Stimulated activated CD4-positive, alpha-beta T cell treated with anti-CD3 and anti-CD28 coated beads, Interleukin-15, amount 100 ng/mL, for 48 hours (primary cell): Measurements from ENCODE around the gene DCLK1.

Experiments used
- DNase-seq, 2 donors: peaks; one replicate each; pipeline ENCODE4 v3.0.0-alpha.2; 2020; ENCODE audit warnings: low read depth in 2 of 2

DCLK1 gene

GRCh38 chr13:35947315-35947714 lies 183.9 kb downstream of the DCLK1 start:
- no peak for DNase-seq

GRCh38 chr13:35945368-35945767 lies 185.8 kb downstream of the DCLK1 start:
- DNase-seq: no peak

- no peak for DNase-seq
Measured at GRCh38 chr13:35941374-35941773, 189.8 kb downstream of the DCLK1 start.

- no peak for DNase-seq
Measured at GRCh38 chr13:35940734-35941133, 190.4 kb downstream of the DCLK1 start.

- no peak for DNase-seq
Measured at GRCh38 chr13:35936246-35936978, 194.8 kb downstream of the DCLK1 start.

- no peak for DNase-seq
Measured at GRCh38 chr13:35930665-35931631, 200.2 kb downstream of the DCLK1 start.

GRCh38 chr13:35927567-35928021 lies 203.6 kb downstream of the DCLK1 start:
- no peak for DNase-seq

- no peak for DNase-seq
Measured at GRCh38 chr13:35926859-35927530, 204.2 kb downstream of the DCLK1 start.

- no peak for DNase-seq
Measured at GRCh38 chr13:35925669-35926068, 205.5 kb downstream of the DCLK1 start.

- DNase-seq: no peak
Measured at GRCh38 chr13:35923347-35923746, 207.8 kb downstream of the DCLK1 start.

GRCh38 chr13:35920816-35921215 lies 210.4 kb downstream of the DCLK1 start:
- no peak for DNase-seq

GRCh38 chr13:35917942-35918645 lies 213.1 kb downstream of the DCLK1 start:
- DNase-seq: no peak

GRCh38 chr13:35917252-35917941 lies 213.8 kb downstream of the DCLK1 start:
- no peak for DNase-seq

GRCh38 chr13:35916146-35916545 lies 215.0 kb downstream of the DCLK1 start:
- no peak for DNase-seq

GRCh38 chr13:35914662-35915061 lies 216.5 kb downstream of the DCLK1 start:
- no peak for DNase-seq

- DNase-seq: no peak
Measured at GRCh38 chr13:35912841-35913240, 218.3 kb downstream of the DCLK1 start.

GRCh38 chr13:35909837-35910540 lies 221.2 kb downstream of the DCLK1 start:
- no peak for DNase-seq

- no peak for DNase-seq
Measured at GRCh38 chr13:35909091-35909490, 222.1 kb downstream of the DCLK1 start.

- no peak for DNase-seq
Measured at GRCh38 chr13:35908226-35908625, 223.0 kb downstream of the DCLK1 start.

GRCh38 chr13:35906636-35907035 lies 224.5 kb downstream of the DCLK1 start:
- DNase-seq: no peak
